ENCODE data around the gene GK.

The GK gene

DNA sequence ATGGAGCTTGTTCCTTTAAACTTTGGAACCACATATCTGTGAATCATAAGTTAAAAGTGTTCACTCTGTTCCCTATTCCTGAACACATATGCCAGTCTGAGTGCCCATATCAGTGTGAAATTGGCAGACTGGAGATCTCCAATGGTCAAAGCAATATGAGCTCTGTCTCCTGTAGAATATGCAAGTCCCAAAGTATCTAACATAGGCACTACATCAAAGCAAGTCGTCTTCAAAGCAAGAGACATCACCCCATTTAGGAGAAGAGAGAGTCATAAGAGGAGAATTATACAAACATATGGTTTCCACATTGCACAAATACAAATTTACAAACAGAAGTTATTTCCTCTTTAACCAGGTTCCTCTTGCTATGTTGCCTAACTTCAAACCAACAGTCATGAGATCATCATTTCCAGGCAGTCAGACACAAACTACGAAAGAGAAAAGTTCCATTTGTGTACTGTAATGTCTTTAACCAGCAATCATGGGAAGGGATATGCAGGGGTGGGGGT is 9.9 kb upstream of the GK start:
- TF ChIP-seq POLR2AphosphoS5 (IDR thresholded peaks at IDR 0.05; ENCODE audit: low read depth, low read length) (no peak), TAF1 (IDR thresholded peaks at IDR 0.05; ENCODE audit: borderline replicate concordance, insufficient read depth, low read length) (no peak), SIN3A (IDR thresholded peaks at IDR 0.05; ENCODE audit: borderline replicate concordance, insufficient read depth, low read length) (no peak), FOXP2 (optimal IDR thresholded peaks at IDR 0.05; ENCODE audit: borderline replicate concordance, extremely low read depth, extremely low read length, insufficient read depth) (no peak)
- TF ChIP-seq, protein P1, sequence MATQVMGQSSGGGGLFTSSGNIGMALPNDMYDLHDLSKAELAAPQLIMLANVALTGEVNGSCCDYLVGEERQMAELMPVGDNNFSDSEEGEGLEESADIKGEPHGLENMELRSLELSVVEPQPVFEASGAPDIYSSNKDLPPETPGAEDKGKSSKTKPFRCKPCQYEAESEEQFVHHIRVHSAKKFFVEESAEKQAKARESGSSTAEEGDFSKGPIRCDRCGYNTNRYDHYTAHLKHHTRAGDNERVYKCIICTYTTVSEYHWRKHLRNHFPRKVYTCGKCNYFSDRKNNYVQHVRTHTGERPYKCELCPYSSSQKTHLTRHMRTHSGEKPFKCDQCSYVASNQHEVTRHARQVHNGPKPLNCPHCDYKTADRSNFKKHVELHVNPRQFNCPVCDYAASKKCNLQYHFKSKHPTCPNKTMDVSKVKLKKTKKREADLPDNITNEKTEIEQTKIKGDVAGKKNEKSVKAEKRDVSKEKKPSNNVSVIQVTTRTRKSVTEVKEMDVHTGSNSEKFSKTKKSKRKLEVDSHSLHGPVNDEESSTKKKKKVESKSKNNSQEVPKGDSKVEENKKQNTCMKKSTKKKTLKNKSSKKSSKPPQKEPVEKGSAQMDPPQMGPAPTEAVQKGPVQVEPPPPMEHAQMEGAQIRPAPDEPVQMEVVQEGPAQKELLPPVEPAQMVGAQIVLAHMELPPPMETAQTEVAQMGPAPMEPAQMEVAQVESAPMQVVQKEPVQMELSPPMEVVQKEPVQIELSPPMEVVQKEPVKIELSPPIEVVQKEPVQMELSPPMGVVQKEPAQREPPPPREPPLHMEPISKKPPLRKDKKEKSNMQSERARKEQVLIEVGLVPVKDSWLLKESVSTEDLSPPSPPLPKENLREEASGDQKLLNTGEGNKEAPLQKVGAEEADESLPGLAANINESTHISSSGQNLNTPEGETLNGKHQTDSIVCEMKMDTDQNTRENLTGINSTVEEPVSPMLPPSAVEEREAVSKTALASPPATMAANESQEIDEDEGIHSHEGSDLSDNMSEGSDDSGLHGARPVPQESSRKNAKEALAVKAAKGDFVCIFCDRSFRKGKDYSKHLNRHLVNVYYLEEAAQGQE (IDR thresholded peaks at IDR 0.05; ENCODE audit: insufficient read depth in 1 of 2, low read depth in 2 of 2, low read length in 2 of 2) = no peak

DNA sequence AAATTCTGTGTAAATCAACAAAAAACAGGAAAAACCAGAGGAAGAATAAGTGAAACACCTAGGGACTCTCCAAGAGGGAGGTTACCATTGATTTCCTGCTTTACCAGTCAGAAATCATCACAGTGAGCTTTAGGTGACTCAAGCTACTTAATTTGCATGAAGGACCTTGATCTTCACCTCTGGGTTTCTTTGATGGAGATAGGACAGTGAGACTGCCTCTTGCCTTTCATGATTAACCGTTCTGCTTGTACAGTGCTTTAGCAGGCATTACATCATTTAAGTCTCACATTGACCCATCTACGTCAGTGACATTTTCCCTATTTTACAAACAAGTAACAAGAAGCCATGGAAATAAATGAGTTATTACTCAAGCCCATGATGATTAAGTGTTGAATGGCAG is 3.4 kb upstream of the GK start:
- TF ChIP-seq, protein P1 (IDR thresholded peaks at IDR 0.05; ENCODE audit: insufficient read depth in 1 of 2, low read depth in 2 of 2, low read length in 2 of 2) = no peak
- no peak for TF ChIP-seq SIN3A (IDR thresholded peaks at IDR 0.05; ENCODE audit: borderline replicate concordance, insufficient read depth, low read length)
- TF ChIP-seq TAF1 (IDR thresholded peaks at IDR 0.05; ENCODE audit: borderline replicate concordance, insufficient read depth, low read length) = no peak
- no peak for TF ChIP-seq POLR2AphosphoS5 (IDR thresholded peaks at IDR 0.05; ENCODE audit: low read depth, low read length)
- no peak for TF ChIP-seq FOXP2 (optimal IDR thresholded peaks at IDR 0.05; ENCODE audit: borderline replicate concordance, extremely low read depth, extremely low read length, insufficient read depth)

DNA sequence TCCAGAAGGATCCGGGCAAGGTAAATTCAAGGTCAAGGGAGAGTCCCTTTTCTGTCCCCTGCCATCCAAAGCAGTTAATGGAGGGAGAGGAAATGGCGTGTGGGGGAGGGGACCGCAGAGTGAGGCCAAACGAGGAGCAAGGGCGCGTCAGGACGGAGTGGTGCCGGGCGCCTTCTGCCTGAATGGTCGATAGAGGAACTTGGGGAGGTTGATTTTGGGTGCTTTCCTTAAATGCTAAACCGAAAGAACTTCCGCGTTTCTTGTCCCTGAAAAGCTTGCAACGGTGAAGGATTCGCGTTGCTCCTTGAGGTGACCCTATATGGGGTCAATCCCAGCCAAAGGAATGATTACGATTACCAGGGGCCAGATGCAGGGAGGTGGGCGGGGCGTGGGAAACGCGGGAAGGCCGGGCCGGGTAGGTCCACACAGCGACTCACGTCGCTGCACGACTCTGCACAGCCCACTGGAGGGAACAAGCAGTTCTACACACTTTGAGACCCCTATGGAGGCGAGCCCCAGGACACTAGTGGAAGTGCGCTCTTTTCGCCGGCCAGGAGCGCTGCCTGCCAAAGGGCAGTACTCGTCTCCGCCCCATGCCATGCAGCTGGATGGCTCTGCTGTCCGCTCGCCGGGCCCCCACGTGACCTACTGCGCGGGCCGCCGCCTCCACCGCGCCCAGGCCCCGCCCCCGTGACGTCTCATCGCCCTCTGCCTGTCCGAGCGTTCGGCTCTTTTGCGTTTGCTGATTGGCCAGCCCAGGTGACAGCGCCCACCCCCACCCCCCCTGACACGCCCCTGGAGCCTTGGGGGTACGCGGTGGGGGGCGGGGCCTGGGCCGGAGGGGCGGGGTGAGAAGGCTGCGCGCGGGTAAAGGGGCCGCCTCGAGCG is 452 bp upstream of the GK start:
- TF ChIP-seq POLR2AphosphoS5 (IDR thresholded peaks at IDR 0.05; ENCODE audit: low read depth, low read length) (peak; percentile 57), FOXP2 (optimal IDR thresholded peaks at IDR 0.05; ENCODE audit: borderline replicate concordance, extremely low read depth, extremely low read length, insufficient read depth) (no peak)

DNA sequence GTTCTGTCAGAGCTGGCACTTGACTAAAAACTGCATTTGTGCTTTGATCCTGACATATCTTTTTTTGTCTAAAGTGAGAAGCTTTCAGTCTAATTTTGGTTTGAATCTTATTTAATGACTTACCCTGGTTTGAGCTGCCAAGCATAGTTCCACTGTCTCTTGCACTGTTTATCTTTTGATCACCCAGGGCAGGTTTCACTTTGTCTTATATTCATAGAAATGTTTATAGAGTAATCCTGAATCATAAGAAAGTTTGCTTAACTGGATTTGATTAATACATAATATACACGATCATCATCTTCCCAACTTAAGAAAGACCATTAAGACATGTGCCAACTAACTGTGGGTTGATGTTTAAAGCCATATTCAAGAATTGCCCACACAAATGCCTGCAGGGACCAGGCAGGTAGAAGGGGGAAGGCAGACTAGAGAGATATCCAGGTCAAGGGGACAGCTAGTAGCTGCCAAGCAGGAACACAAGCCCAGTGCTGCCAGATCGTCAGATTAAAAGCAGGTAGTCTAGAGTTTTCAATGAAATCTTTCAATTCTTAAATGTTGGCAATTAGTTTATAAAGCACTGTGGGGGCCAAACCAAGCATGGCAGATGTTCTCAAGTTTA is 1.9 kb downstream of the GK start:
- TF ChIP-seq, protein P1 (IDR thresholded peaks at IDR 0.05; ENCODE audit: insufficient read depth in 1 of 2, low read depth in 2 of 2, low read length in 2 of 2) = no peak
- no peak for TF ChIP-seq SIN3A (IDR thresholded peaks at IDR 0.05; ENCODE audit: borderline replicate concordance, insufficient read depth, low read length)
- TF ChIP-seq TAF1 (IDR thresholded peaks at IDR 0.05; ENCODE audit: borderline replicate concordance, insufficient read depth, low read length) = no peak
- TF ChIP-seq FOXP2 (optimal IDR thresholded peaks at IDR 0.05; ENCODE audit: borderline replicate concordance, extremely low read depth, extremely low read length, insufficient read depth) = no peak
- TF ChIP-seq POLR2AphosphoS5 (IDR thresholded peaks at IDR 0.05; ENCODE audit: low read depth, low read length) = no peak

DNA sequence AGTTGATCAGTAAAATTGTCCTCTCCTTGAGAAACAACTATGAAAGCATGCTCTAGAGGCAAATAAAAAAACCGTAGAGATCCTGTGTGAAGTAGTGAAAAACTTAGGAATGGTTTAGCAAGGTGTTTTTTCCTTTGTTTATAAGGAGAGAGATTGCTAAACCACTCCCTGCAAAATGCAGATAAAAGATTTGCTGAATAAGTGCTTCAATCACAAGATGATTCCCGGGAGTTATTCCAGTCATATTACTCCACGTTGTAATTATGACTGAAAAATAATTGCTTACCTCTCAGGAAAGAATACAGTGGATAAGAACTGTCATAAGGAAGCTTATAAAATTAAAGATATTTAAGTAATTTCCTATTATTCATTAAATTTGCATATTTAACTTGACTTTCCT is 2.8 kb downstream of the GK start:
- TF ChIP-seq FOXP2 (optimal IDR thresholded peaks at IDR 0.05; ENCODE audit: borderline replicate concordance, extremely low read depth, extremely low read length, insufficient read depth) = no peak
- no peak for TF ChIP-seq TAF1 (IDR thresholded peaks at IDR 0.05; ENCODE audit: borderline replicate concordance, insufficient read depth, low read length)

Data from PFSK-1 (cell line).